Loucy (cell line): Measurements from ENCODE around the gene RPL11.

ENCODE experiments used
- H2AFZ ChIP-seq: fragments of 200-600 bp; sonication (generic); 2 replicates; pipeline ENCODE4 v1.6.0; 2016; ENCODE audit warnings: antibody characterized with exemption, mild to moderate bottlenecking, low read length, moderate library complexity
- H3F3A ChIP-seq: fragments of 200-600 bp; 2 replicates; pipeline ENCODE4 v1.6.0; 2016; ENCODE audit warnings: antibody characterized with exemption, low read depth, mild to moderate bottlenecking
- H3K27me3 ChIP-seq: fragments of 200-600 bp; sonication (generic); 2 replicates; pipeline ENCODE4 v1.6.1; 2014; ENCODE audit warnings: low read length, mild to moderate bottlenecking; ENCODE audit not compliant: insufficient read depth, poor library complexity, severe bottlenecking
- H3K36me3 ChIP-seq: fragments of 200-600 bp; sonication (generic); 2 replicates; pipeline ENCODE4 v1.6.1; 2016; ENCODE audit warnings: low read length; ENCODE audit not compliant: insufficient read depth
- H3K4me1 ChIP-seq: fragments of 200-600 bp; sonication (generic); 2 replicates; pipeline ENCODE4 v1.5.1; 2014; ENCODE audit warnings: low read length, mild to moderate bottlenecking; ENCODE audit not compliant: insufficient read depth, poor library complexity, severe bottlenecking
- H3K4me2 ChIP-seq: fragments of 200-600 bp; sonication (generic); 2 replicates; pipeline ENCODE4 v1.6.0; 2014; ENCODE audit warnings: antibody characterized with exemption, low read length, low read depth, mild to moderate bottlenecking; ENCODE audit not compliant: poor library complexity, severe bottlenecking
- H3K4me3 ChIP-seq: fragments of 200-600 bp; sonication (generic); 2 replicates; pipeline ENCODE4 v1.5.1; 2014; ENCODE audit warnings: low read length, mild to moderate bottlenecking, mixed read lengths; ENCODE audit not compliant: poor library complexity, severe bottlenecking
- H3K79me2 ChIP-seq: fragments of 200-600 bp; sonication (generic); 2 replicates; pipeline ENCODE4 v1.6.1; 2014; ENCODE audit warnings: low read length; ENCODE audit not compliant: insufficient read depth
- H3K9ac ChIP-seq: fragments of 200-600 bp; sonication (generic); 2 replicates; pipeline ENCODE4 v1.6.0; 2014; ENCODE audit warnings: mild to moderate bottlenecking, low read depth, low read length, moderate library complexity; ENCODE audit not compliant: poor library complexity, severe bottlenecking
- H3K9me2 ChIP-seq: fragments of 200-600 bp; sonication (generic); replicated peaks from 2 replicates; pipeline ENCODE4 v1.6.1; 2016; ENCODE audit warnings: low read depth, low read length, mixed read lengths
- H3K9me3 ChIP-seq: fragments of 200-600 bp; sonication (generic); 2 replicates; pipeline ENCODE4 v1.6.1; 2014; ENCODE audit warnings: mild to moderate bottlenecking, antibody characterized with exemption, low read length, low read depth; ENCODE audit not compliant: insufficient read depth
- H4K20me1 ChIP-seq: fragments of 200-600 bp; sonication (generic); 2 replicates; pipeline ENCODE4 v1.6.0; 2014; ENCODE audit warnings: antibody characterized with exemption, low read length, mild to moderate bottlenecking; ENCODE audit not compliant: insufficient read depth, poor library complexity, severe bottlenecking
- CTCF ChIP-seq: fragments of 200-600 bp; sonication (generic); conservative IDR thresholded peaks from 2 replicates; pipeline ENCODE4 v1.5.1; 2014; ENCODE audit warnings: mild to moderate bottlenecking, antibody characterized with exemption, low read length
- EZH2phosphoT487 ChIP-seq: fragments of 200-600 bp; IDR thresholded peaks from 2 replicates; pipeline ENCODE4 v1.6.1; 2018; ENCODE audit warnings: antibody characterized with exemption, mild to moderate bottlenecking, moderate library complexity, borderline replicate concordance

Gene RPL11

GRCh38 chr1:23736437-23737134 lies 45.0 kb downstream of the RPL11 start:
- Histone ChIP-seq H3K4me2 (no peak overlapping the region), H2AFZ (no peak overlapping the region), H3K9ac (no peak overlapping the region), H3K9me2 (no peaks in the 10 kb centered on the region), H3K9me3 (no peaks in the 10 kb centered on the region), H3K27me3 (no peaks in the 10 kb centered on the region), H3K4me3 (no peak overlapping the region), H3F3A (no peaks in the 10 kb centered on the region), H3K36me3 (no peaks in the 10 kb centered on the region), H4K20me1 (no peaks in the 10 kb centered on the region), H3K4me1 (no peaks in the 10 kb centered on the region), H3K79me2 (no peaks in the 10 kb centered on the region)
- TF ChIP-seq EZH2phosphoT487 = no peak
- TF ChIP-seq CTCF = no peak

GRCh38 chr1:23741609-23742008 lies 50.0 kb downstream of the RPL11 start:
- no peak overlapping the region for H2AFZ ChIP-seq

GRCh38 chr1:23742670-23743286 lies 51.2 kb downstream of the RPL11 start:
- peaks cover 42% of the 10 kb centered on the region for H4K20me1 ChIP-seq
- H3K9ac ChIP-seq = peak overlapping the region; percentile 86
- no peaks in the 10 kb centered on the region for H3K27me3 ChIP-seq
- H3K9me2 ChIP-seq = no peaks in the 10 kb centered on the region
- H3K4me3 ChIP-seq = peak overlapping the region; percentile 89
- H3K9me3 ChIP-seq = no peaks in the 10 kb centered on the region
- peaks cover 28% of the 10 kb centered on the region for H3K4me1 ChIP-seq
- H3K79me2 ChIP-seq = peaks cover 44% of the 10 kb centered on the region
- H3K4me2 ChIP-seq = peak overlapping the region; percentile 97
- no peaks in the 10 kb centered on the region for H3F3A ChIP-seq
- H2AFZ ChIP-seq = peak overlapping the region; percentile 91
- no peaks in the 10 kb centered on the region for H3K36me3 ChIP-seq
- TF ChIP-seq EZH2phosphoT487 (no peak), CTCF (no peak)

More at GRCh38 chr1:23741609-23742008, 50.0 kb downstream of the RPL11 start:
- TF ChIP-seq EZH2phosphoT487 (no peak), CTCF (no peak)
- Histone ChIP-seq H3K36me3 (no peaks in the 10 kb centered on the region), H3K9ac (no peak overlapping the region), H3K4me2 (no peak overlapping the region), H3K27me3 (no peaks in the 10 kb centered on the region), H4K20me1 (peaks cover 32% of the 10 kb centered on the region), H3F3A (no peaks in the 10 kb centered on the region), H3K4me1 (peaks cover 20% of the 10 kb centered on the region), H3K79me2 (peaks cover 32% of the 10 kb centered on the region), H3K9me2 (no peaks in the 10 kb centered on the region), H3K9me3 (no peaks in the 10 kb centered on the region), H3K4me3 (no peak overlapping the region)
